Nephron progenitor cell (in vitro differentiated cells): ENCODE results near the gene ZC3H12A.
A peak's percentile ranks its signal among the peaks of the same experiment; 100 is the strongest.

ENCODE experiments used
- DNase-seq: peaks from one replicate; pipeline ENCODE4 v3.0.0; 2021
- H3K27ac Mint-ChIP-seq: 2 replicates; pipeline ENCODE4 v1.8.0; 2021; ENCODE audit warnings: mild to moderate bottlenecking, moderate library complexity, mixed read lengths
- H3K27me3 Mint-ChIP-seq: 2 replicates; pipeline ENCODE4 v1.8.0; 2021; ENCODE audit warnings: mild to moderate bottlenecking, low read depth, mixed read lengths; ENCODE audit not compliant: poor library complexity
- H3K36me3 Mint-ChIP-seq: 2 replicates; pipeline ENCODE4 v1.8.0; 2021; ENCODE audit warnings: low read depth, mixed read lengths
- H3K4me1 Mint-ChIP-seq: 2 replicates; pipeline ENCODE4 v1.8.0; 2021; ENCODE audit warnings: mixed read lengths
- H3K4me3 Mint-ChIP-seq: 2 replicates; pipeline ENCODE4 v1.8.0; 2021; ENCODE audit warnings: mild to moderate bottlenecking, moderate library complexity, mixed read lengths
- H3K9me3 Mint-ChIP-seq: 2 replicates; pipeline ENCODE4 v1.8.0; 2021; ENCODE audit warnings: mild to moderate bottlenecking, moderate library complexity, mixed read lengths
- TF ChIP-seq, protein P1 (sequence below): fragments of 200-600 bp; sonication (generic); IDR thresholded peaks from 2 replicates; pipeline ENCODE4 v1.5.0; 2021; ENCODE audit warnings: antibody characterized with exemption

ZC3H12A gene

GRCh38 chr1:37433171-37433570 lies 41.2 kb upstream of the ZC3H12A start:
- no peak overlapping the region for H3K4me3 Mint-ChIP-seq
- no peak overlapping the region for H3K27ac Mint-ChIP-seq
- H3K4me1 Mint-ChIP-seq = no peaks in the 10 kb centered on the region
- no peaks in the 10 kb centered on the region for H3K9me3 Mint-ChIP-seq
- H3K36me3 Mint-ChIP-seq = no peaks in the 10 kb centered on the region
- DNase-seq = no peak
- H3K27me3 Mint-ChIP-seq = peaks cover 79% of the 10 kb centered on the region
- TF ChIP-seq, protein P1, sequence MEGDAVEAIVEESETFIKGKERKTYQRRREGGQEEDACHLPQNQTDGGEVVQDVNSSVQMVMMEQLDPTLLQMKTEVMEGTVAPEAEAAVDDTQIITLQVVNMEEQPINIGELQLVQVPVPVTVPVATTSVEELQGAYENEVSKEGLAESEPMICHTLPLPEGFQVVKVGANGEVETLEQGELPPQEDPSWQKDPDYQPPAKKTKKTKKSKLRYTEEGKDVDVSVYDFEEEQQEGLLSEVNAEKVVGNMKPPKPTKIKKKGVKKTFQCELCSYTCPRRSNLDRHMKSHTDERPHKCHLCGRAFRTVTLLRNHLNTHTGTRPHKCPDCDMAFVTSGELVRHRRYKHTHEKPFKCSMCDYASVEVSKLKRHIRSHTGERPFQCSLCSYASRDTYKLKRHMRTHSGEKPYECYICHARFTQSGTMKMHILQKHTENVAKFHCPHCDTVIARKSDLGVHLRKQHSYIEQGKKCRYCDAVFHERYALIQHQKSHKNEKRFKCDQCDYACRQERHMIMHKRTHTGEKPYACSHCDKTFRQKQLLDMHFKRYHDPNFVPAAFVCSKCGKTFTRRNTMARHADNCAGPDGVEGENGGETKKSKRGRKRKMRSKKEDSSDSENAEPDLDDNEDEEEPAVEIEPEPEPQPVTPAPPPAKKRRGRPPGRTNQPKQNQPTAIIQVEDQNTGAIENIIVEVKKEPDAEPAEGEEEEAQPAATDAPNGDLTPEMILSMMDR = no peak

DNA sequence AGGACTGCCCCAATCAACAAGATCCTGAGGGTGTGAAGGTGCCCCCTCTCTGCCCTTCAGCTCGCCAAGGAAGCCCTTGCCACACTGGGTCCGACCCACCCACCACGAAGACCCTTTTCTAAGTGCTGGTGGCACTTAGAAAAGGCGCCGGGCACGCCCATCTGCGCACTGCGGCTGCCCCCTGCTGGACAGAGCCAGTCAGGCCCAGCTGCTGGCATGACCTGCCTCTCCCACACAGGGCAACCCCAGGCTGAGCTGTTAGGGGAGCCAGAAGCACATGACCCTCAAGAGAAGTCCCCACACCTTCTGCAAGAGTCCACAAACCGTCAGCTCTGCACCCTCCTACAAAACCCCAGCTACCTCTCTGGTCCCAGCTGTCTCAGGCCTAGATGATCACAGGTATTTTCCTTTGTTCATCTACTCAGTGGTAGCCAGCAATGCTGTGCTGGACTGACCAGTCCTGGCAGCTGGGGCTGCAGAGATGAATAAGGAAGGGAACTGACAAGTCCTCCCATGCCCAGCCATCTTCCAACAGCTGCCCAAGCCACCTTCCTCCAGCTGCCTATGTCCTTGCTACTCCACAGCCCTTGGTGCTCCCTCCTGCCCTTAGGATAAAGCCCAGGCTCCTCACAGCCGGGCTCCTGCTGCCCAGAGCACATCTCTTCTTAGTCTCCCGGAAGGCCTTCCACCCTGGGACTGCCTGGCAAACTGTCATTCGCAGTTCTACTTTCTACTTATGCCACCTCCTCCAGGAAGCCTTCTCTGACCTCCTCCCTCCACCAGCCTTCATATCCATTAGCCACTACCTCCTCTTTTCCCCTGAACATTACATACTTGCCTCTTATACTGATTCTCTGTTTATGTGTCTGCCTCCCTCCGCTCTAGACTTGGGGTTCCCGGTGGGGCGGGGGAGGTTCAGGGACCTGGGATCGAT lies 39.8 kb upstream of the ZC3H12A start:
- Mint-ChIP-seq H3K9me3 (no peaks in the 10 kb centered on the region), H3K4me3 (no peak overlapping the region), H3K36me3 (no peaks in the 10 kb centered on the region), H3K27me3 (peaks cover 81% of the 10 kb centered on the region), H3K4me1 (peaks cover 12% of the 10 kb centered on the region), H3K27ac (no peak overlapping the region)
- DNase-seq = peak; percentile 89
- TF ChIP-seq, protein P1 = peak; percentile 91

DNA sequence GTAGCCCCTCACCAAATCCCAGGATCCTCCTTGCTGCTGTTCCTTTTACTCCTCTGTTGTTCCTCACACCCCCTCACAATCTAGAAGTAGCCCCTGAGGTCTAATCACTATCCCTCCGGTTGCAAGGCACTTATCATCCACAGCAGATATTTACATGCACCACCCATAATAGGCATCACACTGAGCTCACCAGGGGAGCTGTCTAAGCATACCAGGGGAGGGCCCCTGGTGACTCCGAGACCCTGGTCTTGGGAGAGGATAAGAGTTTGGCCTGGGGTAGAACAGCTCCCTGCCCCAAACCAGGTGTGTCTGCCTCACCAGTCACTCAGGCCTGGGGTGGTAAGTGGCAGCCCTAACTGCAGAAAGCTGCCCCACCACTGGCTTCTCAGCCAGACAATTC lies 37.3 kb upstream of the ZC3H12A start:
- Mint-ChIP-seq H3K4me1 (peaks cover 23% of the 10 kb centered on the region), H3K9me3 (no peaks in the 10 kb centered on the region), H3K36me3 (no peaks in the 10 kb centered on the region), H3K27me3 (peaks cover 81% of the 10 kb centered on the region), H3K27ac (no peak overlapping the region), H3K4me3 (no peak overlapping the region)
- TF ChIP-seq, protein P1 = no peak
- DNase-seq = no peak

- no peak for DNase-seq
- no peak overlapping the region for H3K27ac Mint-ChIP-seq
- TF ChIP-seq, protein P1 = no peak
- no peaks in the 10 kb centered on the region for H3K36me3 Mint-ChIP-seq
- H3K9me3 Mint-ChIP-seq = no peaks in the 10 kb centered on the region
- H3K4me1 Mint-ChIP-seq = peaks cover 23% of the 10 kb centered on the region
- no peak overlapping the region for H3K4me3 Mint-ChIP-seq
- peaks cover 84% of the 10 kb centered on the region for H3K27me3 Mint-ChIP-seq
These were observed 36.1 kb upstream of the ZC3H12A start for GRCh38 chr1:37438037-37438868.

GRCh38 chr1:37438869-37439343 lies 35.5 kb upstream of the ZC3H12A start:
- H3K36me3 Mint-ChIP-seq = no peaks in the 10 kb centered on the region
- peaks cover 88% of the 10 kb centered on the region for H3K27me3 Mint-ChIP-seq
- TF ChIP-seq, protein P1 = no peak
- peaks cover 23% of the 10 kb centered on the region for H3K4me1 Mint-ChIP-seq
- no peak overlapping the region for H3K27ac Mint-ChIP-seq
- no peak overlapping the region for H3K4me3 Mint-ChIP-seq
- no peaks in the 10 kb centered on the region for H3K9me3 Mint-ChIP-seq
- DNase-seq = no peak
